Measurements from ENCODE around the gene CAMSAP1.

Gene CAMSAP1

GRCh38 chr9:135888126-135888765, 19.1 kb downstream of the CAMSAP1 start:
- Histone ChIP-seq H3K36me3 (replicated peaks; ENCODE audit: low read depth, low read length) (no peaks in the 10 kb centered on the region), H3K79me2 (ENCODE audit: low read length) (peaks cover 44% of the 10 kb centered on the region), H3K27me3 (ENCODE audit: low read depth, low read length) (no peaks in the 10 kb centered on the region), H3K4me2 (ENCODE audit: low read length) (peak overlapping the region; percentile 86), H2AFZ (ENCODE audit: low read depth, low read length) (no peak overlapping the region), H4K20me1 (ENCODE audit: insufficient read depth, low read length) (peaks cover 15% of the 10 kb centered on the region), H3K4me3 (ENCODE audit: low read length) (peak overlapping the region; percentile 67), H3K4me1 (ENCODE audit: low read length) (peaks cover 16% of the 10 kb centered on the region), H3K9ac (ENCODE audit: low read length) (peak overlapping the region; percentile 31; the same call in 1 of the 2 replicates), H3K27ac (ENCODE audit: low read length) (no peak overlapping the region), H3K9me3 (ENCODE audit: insufficient read depth, low read length) (no peaks in the 10 kb centered on the region)
- TF ChIP-seq CTCF (IDR thresholded peaks at IDR 0.05; ENCODE audit: low read depth, low read length) (no peak), EZH2phosphoT487 (IDR thresholded peaks at IDR 0.05; ENCODE audit: low read depth) (no peak)

- Histone ChIP-seq H3K79me2 (ENCODE audit: low read length) (peaks cover 41% of the 10 kb centered on the region), H3K9ac (ENCODE audit: low read length) (peak overlapping the region; percentile 31; the same call in 1 of the 2 replicates), H3K4me1 (ENCODE audit: low read length) (peaks cover 16% of the 10 kb centered on the region), H3K27ac (ENCODE audit: low read length) (0 out of 2 replicates have a peak overlapping the region, but pooled peaks have one; percentile 8), H4K20me1 (ENCODE audit: insufficient read depth, low read length) (peaks cover 21% of the 10 kb centered on the region), H3K36me3 (replicated peaks; ENCODE audit: low read depth, low read length) (no peaks in the 10 kb centered on the region), H3K9me3 (ENCODE audit: insufficient read depth, low read length) (no peaks in the 10 kb centered on the region), H2AFZ (ENCODE audit: low read depth, low read length) (peak overlapping the region; percentile 31; the same call in 1 of the 2 replicates), H3K27me3 (ENCODE audit: low read depth, low read length) (no peaks in the 10 kb centered on the region), H3K4me2 (ENCODE audit: low read length) (peak overlapping the region; percentile 86), H3K4me3 (ENCODE audit: low read length) (peak overlapping the region; percentile 67)
- TF ChIP-seq EZH2phosphoT487 (IDR thresholded peaks at IDR 0.05; ENCODE audit: low read depth) (no peak), CTCF (IDR thresholded peaks at IDR 0.05; ENCODE audit: low read depth, low read length) (no peak)
Measured at GRCh38 chr9:135887585-135888050, 19.7 kb downstream of the CAMSAP1 start.

- peak overlapping the region; percentile 67 for H3K4me3 ChIP-seq (ENCODE audit: low read length)
- H4K20me1 ChIP-seq (ENCODE audit: insufficient read depth, low read length) = peaks cover 21% of the 10 kb centered on the region
Measured at GRCh38 chr9:135887021-135887507, 20.3 kb downstream of the CAMSAP1 start.

More at GRCh38 chr9:135887021-135887507, 20.3 kb downstream of the CAMSAP1 start:
- 0 out of 2 replicates have a peak overlapping the region, but pooled peaks have one; percentile 8 for H3K27ac ChIP-seq (ENCODE audit: low read length)
- H2AFZ ChIP-seq (ENCODE audit: low read depth, low read length) = peak overlapping the region; percentile 31; the same call in 1 of the 2 replicates
- peak overlapping the region; percentile 86 for H3K4me2 ChIP-seq (ENCODE audit: low read length)
- H3K9ac ChIP-seq (ENCODE audit: low read length) = peak overlapping the region; percentile 31; the same call in 1 of the 2 replicates
- H3K79me2 ChIP-seq (ENCODE audit: low read length) = peaks cover 40% of the 10 kb centered on the region
- peaks cover 16% of the 10 kb centered on the region for H3K4me1 ChIP-seq (ENCODE audit: low read length)
- no peaks in the 10 kb centered on the region for H3K36me3 ChIP-seq (replicated peaks; ENCODE audit: low read depth, low read length)
- TF ChIP-seq CTCF (IDR thresholded peaks at IDR 0.05; ENCODE audit: low read depth, low read length) = no peak
- H3K9me3 ChIP-seq (ENCODE audit: insufficient read depth, low read length) = no peaks in the 10 kb centered on the region
- no peaks in the 10 kb centered on the region for H3K27me3 ChIP-seq (ENCODE audit: low read depth, low read length)

Measured in OCI-LY3 (cell line).